HG03521 (cell line): ENCODE measurements around the gene DSTN.

Experiments used
- ATAC-seq: cut with Tn5 transposase; IDR thresholded peaks from one replicate; pipeline ENCODE4 v1.9.1; 2021; ENCODE audit warnings: mild to moderate bottlenecking, moderate library complexity; ENCODE audit not compliant: unreplicated experiment

DSTN gene

DNA sequence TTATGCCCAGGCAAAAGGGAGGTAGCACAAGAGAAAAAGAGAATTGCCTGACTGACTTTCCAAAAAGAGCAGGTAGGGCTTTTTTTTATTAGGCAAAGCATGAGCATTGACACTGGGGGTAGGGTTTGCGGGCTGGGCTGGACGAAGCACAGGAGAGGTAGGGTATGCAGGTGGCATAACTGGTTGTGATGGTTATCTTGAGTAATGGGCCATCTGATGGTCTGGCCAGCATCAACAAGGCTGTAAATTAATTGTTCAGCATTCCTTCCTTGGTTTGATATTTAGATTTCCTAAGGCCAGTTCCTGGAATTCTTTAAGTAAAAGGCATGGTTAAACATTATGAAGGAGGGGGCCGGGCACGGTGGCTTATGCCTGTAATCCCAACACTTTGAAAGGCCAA lies 24.7 kb upstream of the DSTN start:
- ATAC-seq, result no peak

GRCh38 chr20:17549131-17549530 lies 20.7 kb upstream of the DSTN start:
- ATAC-seq, result no peak

- ATAC-seq, result no peak
These were observed 14.8 kb upstream of the DSTN start for GRCh38 chr20:17555106-17555505.

DNA sequence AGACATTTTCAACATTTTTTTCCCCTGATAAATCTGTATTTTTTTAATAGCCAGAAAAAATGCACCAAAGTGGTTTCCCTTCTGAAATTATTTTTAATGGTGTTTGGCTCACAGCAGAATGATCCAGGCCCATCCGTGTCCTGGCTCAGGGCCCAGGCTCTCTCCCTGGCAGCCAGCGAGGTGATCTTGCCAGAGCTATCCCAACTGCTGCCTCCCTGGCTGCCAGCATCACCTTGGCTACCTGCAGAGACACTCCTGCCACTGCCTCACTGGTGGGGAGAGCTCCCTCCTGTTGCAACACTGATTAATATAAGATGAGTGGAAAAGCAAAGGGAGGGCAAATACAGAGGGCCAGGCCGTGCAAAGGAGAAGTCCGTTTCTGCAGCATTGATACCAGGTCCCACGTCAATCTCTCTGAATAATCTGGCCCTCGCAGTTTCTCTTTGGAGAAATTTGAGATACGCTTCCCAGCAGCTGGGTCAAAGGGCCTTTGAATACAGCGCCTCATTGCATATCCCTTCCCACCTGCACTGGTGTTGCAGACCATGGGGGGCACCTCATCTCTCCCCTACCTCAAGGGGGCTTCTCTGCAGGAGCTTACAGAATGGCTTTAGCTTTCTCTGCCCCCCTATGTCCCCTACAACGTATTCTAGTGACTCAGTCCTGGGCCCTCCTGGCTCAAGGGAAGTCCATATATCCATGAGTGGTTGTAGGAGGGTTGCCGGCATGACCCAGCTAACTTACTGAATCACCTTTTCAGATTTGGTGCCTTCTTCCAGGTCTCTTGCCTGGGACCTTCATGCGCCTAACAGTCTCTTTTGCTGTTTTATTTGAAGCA lies 12.8 kb upstream of the DSTN start:
- no peak for ATAC-seq

DNA sequence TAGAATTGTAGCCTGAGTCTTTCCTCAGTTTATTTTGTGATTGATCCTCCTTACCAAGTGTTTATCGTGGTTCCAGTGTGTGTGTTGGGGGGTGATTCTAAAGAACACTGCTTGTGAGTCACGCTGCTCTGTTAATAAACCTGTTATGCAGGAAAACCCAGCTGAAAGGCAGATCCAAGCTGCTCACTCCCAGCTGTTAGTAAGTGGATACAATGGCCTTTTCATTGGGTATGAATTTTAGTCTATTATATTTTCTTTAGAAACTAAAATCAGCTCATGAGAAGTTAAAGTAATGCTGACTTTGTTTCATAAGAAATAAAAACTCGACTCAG lies 12.2 kb upstream of the DSTN start:
- no peak for ATAC-seq

DNA sequence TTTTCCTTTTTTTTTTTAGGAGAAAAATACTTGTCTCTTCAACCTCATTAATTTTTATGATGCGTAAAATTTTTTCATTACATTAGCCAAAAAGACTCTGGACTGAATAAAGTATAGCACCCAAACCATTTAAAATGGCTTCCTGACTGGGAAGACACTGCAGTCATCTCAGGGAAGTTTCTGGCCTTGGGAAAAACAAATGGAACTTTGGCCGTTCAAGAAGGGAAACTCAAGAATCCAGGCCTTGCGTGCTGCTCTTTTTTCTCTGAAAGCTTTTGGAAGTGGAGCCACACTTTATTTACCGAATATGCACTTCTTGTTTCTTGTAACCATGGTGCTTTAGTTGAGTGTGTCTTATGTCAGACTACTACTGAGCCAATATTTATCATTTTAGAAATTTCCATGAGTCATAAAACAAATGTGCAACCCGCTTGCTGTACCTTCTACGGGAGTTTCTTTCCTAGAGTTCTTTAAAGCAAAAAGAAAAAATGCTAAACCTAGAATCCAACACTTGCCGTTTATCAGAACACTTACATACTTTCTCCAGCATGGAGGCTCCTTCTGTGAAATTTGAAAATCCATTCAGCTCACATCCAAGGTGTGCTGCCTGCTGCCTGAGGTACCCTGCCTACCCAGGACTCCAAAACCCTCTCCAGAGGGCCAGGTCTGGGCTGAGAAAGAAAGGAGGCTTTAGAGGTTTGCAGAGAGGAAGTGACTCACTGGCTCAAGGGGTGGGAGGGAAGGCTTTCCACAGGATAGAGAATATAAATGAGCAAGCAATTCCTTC lies 11.5 kb upstream of the DSTN start:
- no peak for ATAC-seq

DNA sequence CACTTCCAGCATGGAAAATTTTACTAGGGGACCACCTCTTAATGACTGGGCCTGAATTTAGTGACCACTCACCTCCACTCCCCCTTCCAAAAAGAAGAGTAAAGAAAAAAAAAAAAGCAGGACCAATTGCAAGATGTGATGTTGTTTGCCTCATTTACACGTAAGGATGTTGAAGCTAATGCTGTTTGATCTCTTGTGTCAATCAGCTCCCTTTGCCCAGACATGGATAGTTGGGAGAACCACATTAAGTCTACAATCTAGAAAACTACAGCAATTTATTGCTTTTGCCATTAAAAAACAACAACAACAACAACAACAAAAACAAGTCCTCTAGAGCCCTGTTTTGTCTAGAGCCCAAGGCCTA lies 11.0 kb upstream of the DSTN start:
- ATAC-seq, result no peak

- ATAC-seq, result no peak
These were observed 10.5 kb upstream of the DSTN start for GRCh38 chr20:17559338-17559737.

DNA sequence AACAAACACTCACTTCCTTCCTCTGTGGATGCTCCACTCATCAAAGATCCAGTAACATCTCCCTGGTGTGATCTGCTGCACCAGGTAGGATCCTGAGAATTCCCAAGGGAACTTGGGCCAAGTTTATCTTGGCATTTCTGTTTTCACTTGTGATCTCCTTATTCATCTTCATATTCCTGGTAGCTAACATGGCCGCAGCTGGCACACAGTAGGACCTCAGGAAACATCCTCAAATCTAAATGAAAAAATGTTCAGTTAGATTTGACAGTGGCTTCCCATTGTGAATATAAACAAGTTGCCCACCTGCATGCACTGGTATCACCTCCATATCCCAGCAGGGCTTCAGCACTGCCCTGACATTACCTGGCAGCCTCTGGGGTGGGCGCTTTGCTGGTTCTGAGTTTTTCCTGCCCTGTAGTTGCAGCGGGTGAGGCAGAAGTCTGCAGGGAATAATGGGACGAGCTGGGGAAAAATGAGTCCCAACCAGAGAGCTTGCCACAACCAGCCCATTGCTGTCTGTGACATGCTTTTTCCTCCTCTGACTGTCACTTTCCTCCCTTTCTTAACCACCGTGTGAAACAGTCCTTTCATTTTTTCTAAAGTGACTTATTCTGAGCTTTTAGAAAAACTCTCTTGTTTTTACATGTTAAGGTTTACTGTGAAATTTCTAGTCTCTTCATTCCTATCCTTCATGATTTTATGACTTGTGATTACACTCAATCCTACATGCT lies 9.4 kb upstream of the DSTN start:
- ATAC-seq, result no peak

GRCh38 chr20:17562804-17563305 lies 7.0 kb upstream of the DSTN start:
- ATAC-seq, result no peak

GRCh38 chr20:17565169-17565845 lies 4.6 kb upstream of the DSTN start:
- no peak for ATAC-seq

DNA sequence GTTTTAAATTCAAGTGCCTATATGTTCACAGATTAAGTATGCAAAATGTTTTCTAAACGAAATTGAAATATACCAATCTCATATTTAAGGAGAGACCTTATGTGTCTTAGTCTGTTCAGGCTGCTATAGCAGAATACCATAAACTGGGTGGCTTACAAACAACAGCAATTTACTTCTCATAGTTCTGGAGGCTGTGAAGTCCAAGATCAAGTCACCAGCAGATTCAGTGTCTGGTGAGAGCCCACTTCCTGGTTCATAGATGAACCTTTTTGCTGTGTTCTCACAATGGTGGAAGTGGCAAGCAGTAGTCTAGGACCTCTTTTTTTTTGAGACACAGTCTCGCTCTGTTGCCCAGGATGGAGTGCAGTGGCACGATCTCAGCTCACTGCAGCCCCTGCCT lies 3.5 kb upstream of the DSTN start:
- ATAC-seq, result no peak

- no peak for ATAC-seq
These were observed 1.7 kb upstream of the DSTN start for GRCh38 chr20:17568045-17568788.

GRCh38 chr20:17568972-17569521 lies 828 bp upstream of the DSTN start:
- no peak for ATAC-seq

- peak; percentile 21 for ATAC-seq
These were observed 675 bp downstream of the DSTN start for GRCh38 chr20:17570347-17571152.

DNA sequence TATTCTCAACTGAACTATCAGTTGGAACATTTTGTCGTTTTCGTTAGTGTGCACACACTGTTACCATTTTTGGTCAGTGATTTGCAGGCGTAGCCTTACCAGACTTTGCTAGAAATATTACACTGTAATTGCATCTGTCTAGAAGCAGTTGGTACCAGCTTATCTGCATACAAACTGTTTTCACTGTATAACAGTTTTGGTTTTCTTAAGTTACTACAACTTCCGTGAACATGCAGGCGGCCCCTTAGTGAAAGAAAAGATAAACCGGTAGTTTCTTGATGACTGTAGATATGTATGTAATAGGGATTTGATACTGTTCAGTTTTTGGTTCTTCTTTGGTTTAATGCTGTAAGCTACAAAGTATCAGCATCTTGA lies 1.3 kb downstream of the DSTN start:
- no peak for ATAC-seq

GRCh38 chr20:17572034-17572638 lies 2.3 kb downstream of the DSTN start:
- no peak for ATAC-seq

GRCh38 chr20:17573463-17573862 lies 3.6 kb downstream of the DSTN start:
- ATAC-seq, result no peak

DNA sequence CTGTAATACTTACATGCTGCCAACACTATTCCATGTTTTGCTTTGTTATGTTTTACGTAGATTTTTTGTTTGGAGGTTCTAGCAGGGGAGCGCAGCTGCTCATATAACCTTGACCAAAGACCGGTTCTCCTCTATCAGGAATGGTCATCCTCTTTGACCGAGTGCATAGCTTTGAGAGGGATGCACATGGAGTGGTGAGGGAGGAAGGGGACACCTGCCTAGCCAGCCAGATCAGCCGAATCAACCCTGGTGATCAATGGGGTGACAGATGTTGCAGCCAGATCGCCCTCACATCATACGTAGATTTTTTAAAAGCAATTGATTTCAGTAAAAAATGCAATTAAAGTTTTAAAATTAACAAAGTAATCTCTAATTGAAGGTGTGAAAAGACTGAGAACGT lies 6.3 kb downstream of the DSTN start:
- no peak for ATAC-seq
